ENCODE data around the gene KRTAP5-6. TPM values are rescaled to one million over a fixed set of nuclear protein-coding genes. Genes with fewer than 3 reads are reported as not detected.
A peak's percentile ranks its signal among the peaks of the same experiment; 100 is the strongest.

KRTAP5-6 gene
- polyA plus RNA-seq, 1 of the 3 experiments (the other 2 are of a cell fraction) = not detected

- H3K9ac ChIP-seq = no peak overlapping the region
- H3K4me2 ChIP-seq = no peak overlapping the region
- no peaks in the 10 kb centered on the region for H3K9me2 ChIP-seq
- no peaks in the 10 kb centered on the region for H4K20me1 ChIP-seq (ENCODE audit: insufficient read depth)
- H2AFZ ChIP-seq (ENCODE audit: low read depth) = no peak overlapping the region
- WGBS (ENCODE audit: low lambda C conversion rate) = 75% methylated on average over 14 of the region's 14 CpGs
- H3K4me3 ChIP-seq (ENCODE audit: low read depth in 2 of 2, low read length in 1 of 2) = no peak overlapping the region
- peaks cover 0 to 67% of the 10 kb centered on the region in 2 experiments; a peak in 1 of 4 replicates for H3K4me1 ChIP-seq (ENCODE audit: control insufficient read depth in 1 of 2, insufficient read depth in 2 of 2, low read depth in 1 of 2, low read length in 1 of 2)
- no peaks in the 10 kb centered on the region for H3K27me3 ChIP-seq (ENCODE audit: insufficient read depth)
- ChIA-PET CTCF (interaction anchor here (1.0 to 2.6 kb wide), 6 partner anchors 18 to 106 kb away, joined by 3 to 26 read pairs (median 4); partner anchors contain the start of gene CTSD), POLR2A (interaction anchor here (0.8 to 1.1 kb wide), 3 partner anchors 52 to 82 kb away, joined by 3 read pairs; no protein-coding TSS in a partner anchor)
- peak overlapping the region in 1 of 2 experiments; percentile 92; a peak in 2 of 4 replicates for H3K27ac ChIP-seq (ENCODE audit: low read depth in 2 of 2, low read length in 1 of 2)
- TF ChIP-seq EP300 (IDR thresholded peaks at IDR 0.05; ENCODE audit: borderline replicate concordance in 1 of 2, low read depth in 1 of 2, low read length in 1 of 2) (no peak), MXI1 (IDR thresholded peaks at IDR 0.05; ENCODE audit: low read depth, low read length) (no peak), FOXJ3 (CRISPR knock-in tag; IDR thresholded peaks at IDR 0.05) (no peak)
- no peak for DNase-seq
- H3K79me2 ChIP-seq (ENCODE audit: insufficient read depth) = no peaks in the 10 kb centered on the region
- no peaks in the 10 kb centered on the region for H3K36me3 ChIP-seq (replicated peaks in 1 of 2; ENCODE audit: control insufficient read depth in 1 of 2, insufficient read depth in 2 of 2, low read length in 1 of 2)
- no peaks in the 10 kb centered on the region for H3K9me3 ChIP-seq
- H3F3A ChIP-seq (replicated peaks; ENCODE audit: insufficient read depth) = peaks cover 7% of the 10 kb centered on the region
Observed at GRCh38 chr11:1745701-1746320, 48.8 kb downstream of the KRTAP5-6 start.

DNA sequence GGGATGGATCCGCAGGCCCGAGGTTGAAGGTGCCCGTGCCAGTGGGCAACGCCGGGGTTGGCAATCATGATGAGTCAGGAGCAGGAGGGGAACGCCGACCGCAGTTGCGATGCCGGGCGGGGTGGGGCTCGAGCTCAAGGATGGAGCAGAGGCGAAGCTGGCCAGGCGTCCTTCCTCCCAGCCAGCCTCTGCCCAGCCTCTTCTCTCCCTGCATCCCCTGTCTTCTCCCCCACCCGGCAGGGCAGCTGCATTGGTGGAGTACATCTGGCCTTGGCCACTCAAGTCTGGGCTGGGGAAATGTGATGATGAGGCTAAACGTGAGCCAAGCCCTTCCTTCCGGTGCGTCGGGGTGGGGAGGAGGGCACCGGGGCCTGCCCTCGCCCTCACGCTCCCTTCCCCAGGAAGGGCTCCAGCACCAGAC lies 49.5 kb downstream of the KRTAP5-6 start:
- H3K9ac ChIP-seq = no peak overlapping the region
- no peak for TF ChIP-seq USF1 (IDR thresholded peaks at IDR 0.05; ENCODE audit: borderline replicate concordance, low read depth)
- peaks cover 7% of the 10 kb centered on the region for H3F3A ChIP-seq (replicated peaks; ENCODE audit: insufficient read depth)
- peaks cover 0 to 74% of the 10 kb centered on the region in 2 experiments; a peak in 1 of 4 replicates for H3K4me1 ChIP-seq (ENCODE audit: control insufficient read depth in 1 of 2, insufficient read depth in 2 of 2, low read depth in 1 of 2, low read length in 1 of 2)
- no peak overlapping the region for H3K4me2 ChIP-seq
- H3K79me2 ChIP-seq (ENCODE audit: insufficient read depth) = no peaks in the 10 kb centered on the region
- no peaks in the 10 kb centered on the region for H4K20me1 ChIP-seq (ENCODE audit: insufficient read depth)
- no peaks in the 10 kb centered on the region for H3K36me3 ChIP-seq (replicated peaks in 1 of 2; ENCODE audit: control insufficient read depth in 1 of 2, insufficient read depth in 2 of 2, low read length in 1 of 2)
- no peaks in the 10 kb centered on the region for H3K9me3 ChIP-seq
- H3K4me3 ChIP-seq (ENCODE audit: low read depth in 2 of 2, low read length in 1 of 2) = no peak overlapping the region; a peak in 1 of 4 replicates
- peak; percentile 56 for DNase-seq
- no peak overlapping the region for H2AFZ ChIP-seq (ENCODE audit: low read depth)
- POLR2A ChIA-PET = interaction anchor here (1.1 kb wide), 1 partner anchor 52 kb away, joined by 3 read pairs; no protein-coding TSS in a partner anchor
- 89% methylated on average over 17 of the region's 22 CpGs for WGBS (ENCODE audit: low lambda C conversion rate)
- H3K27ac ChIP-seq (ENCODE audit: low read depth in 2 of 2, low read length in 1 of 2) = peak overlapping the region in 1 of 2 experiments; percentile 92; a peak in 2 of 4 replicates
- H3K27me3 ChIP-seq (ENCODE audit: insufficient read depth) = no peaks in the 10 kb centered on the region
- CTCF ChIA-PET = interaction anchor here (1.0 to 2.5 kb wide), 4 partner anchors 17 to 94 kb away, joined by 3 to 9 read pairs (median 4); partner anchors contain the start of gene CTSD
- no peaks in the 10 kb centered on the region for H3K9me2 ChIP-seq

GRCh38 chr11:1746956-1747752 lies 50.2 kb downstream of the KRTAP5-6 start:
- Histone ChIP-seq H2AFZ (ENCODE audit: low read depth) (no peak overlapping the region), H3K4me3 (ENCODE audit: low read depth in 2 of 2, low read length in 1 of 2) (no peak overlapping the region; a peak in 1 of 4 replicates), H3K27me3 (ENCODE audit: insufficient read depth) (no peaks in the 10 kb centered on the region), H3K9me2 (no peaks in the 10 kb centered on the region), H3K4me1 (ENCODE audit: control insufficient read depth in 1 of 2, insufficient read depth in 2 of 2, low read depth in 1 of 2, low read length in 1 of 2) (peaks cover 0 to 81% of the 10 kb centered on the region in 2 experiments; a peak in 1 of 4 replicates), H3F3A (replicated peaks; ENCODE audit: insufficient read depth) (peaks cover 7% of the 10 kb centered on the region), H3K4me2 (no peak overlapping the region), H3K79me2 (ENCODE audit: insufficient read depth) (no peaks in the 10 kb centered on the region), H3K36me3 (replicated peaks in 1 of 2; ENCODE audit: control insufficient read depth in 1 of 2, insufficient read depth in 2 of 2, low read length in 1 of 2) (no peaks in the 10 kb centered on the region), H3K9me3 (no peaks in the 10 kb centered on the region), H3K9ac (no peak overlapping the region), H4K20me1 (ENCODE audit: insufficient read depth) (no peaks in the 10 kb centered on the region), H3K27ac (ENCODE audit: low read depth in 2 of 2, low read length in 1 of 2) (peak overlapping the region in 1 of 2 experiments; percentile 92; a peak in 2 of 4 replicates)
- ChIA-PET CTCF (interaction anchor here (1.0 to 2.5 kb wide), 5 partner anchors 17 to 95 kb away, joined by 3 to 9 read pairs (median 4); partner anchors contain the start of gene CTSD), POLR2A (interaction anchor here (0.5 to 1.1 kb wide), 2 partner anchors 53 to 957 kb away, joined by 3 read pairs; partner anchors contain the start of gene CEND1)
- peak; percentile 36 for DNase-seq
- WGBS (ENCODE audit: low lambda C conversion rate) = 89% methylated on average over 10 of the region's 21 CpGs
- TF ChIP-seq, protein P1, sequence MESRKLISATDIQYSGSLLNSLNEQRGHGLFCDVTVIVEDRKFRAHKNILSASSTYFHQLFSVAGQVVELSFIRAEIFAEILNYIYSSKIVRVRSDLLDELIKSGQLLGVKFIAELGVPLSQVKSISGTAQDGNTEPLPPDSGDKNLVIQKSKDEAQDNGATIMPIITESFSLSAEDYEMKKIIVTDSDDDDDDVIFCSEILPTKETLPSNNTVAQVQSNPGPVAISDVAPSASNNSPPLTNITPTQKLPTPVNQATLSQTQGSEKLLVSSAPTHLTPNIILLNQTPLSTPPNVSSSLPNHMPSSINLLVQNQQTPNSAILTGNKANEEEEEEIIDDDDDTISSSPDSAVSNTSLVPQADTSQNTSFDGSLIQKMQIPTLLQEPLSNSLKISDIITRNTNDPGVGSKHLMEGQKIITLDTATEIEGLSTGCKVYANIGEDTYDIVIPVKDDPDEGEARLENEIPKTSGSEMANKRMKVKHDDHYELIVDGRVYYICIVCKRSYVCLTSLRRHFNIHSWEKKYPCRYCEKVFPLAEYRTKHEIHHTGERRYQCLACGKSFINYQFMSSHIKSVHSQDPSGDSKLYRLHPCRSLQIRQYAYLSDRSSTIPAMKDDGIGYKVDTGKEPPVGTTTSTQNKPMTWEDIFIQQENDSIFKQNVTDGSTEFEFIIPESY (IDR thresholded peaks at IDR 0.05; ENCODE audit: borderline replicate concordance, low read depth) = no peak
- no peak for TF ChIP-seq RXRA (IDR thresholded peaks at IDR 0.05; ENCODE audit: borderline replicate concordance, low read depth)
- no peak for TF ChIP-seq EZH2phosphoT487 (IDR thresholded peaks at IDR 0.05; ENCODE audit: borderline replicate concordance, low read depth)
- no peak for TF ChIP-seq IRF3 (IDR thresholded peaks at IDR 0.05; ENCODE audit: low read depth, low read length)
- TF ChIP-seq RFX5 (IDR thresholded peaks at IDR 0.05; ENCODE audit: low read length) = no peak
- no peak for TF ChIP-seq GABPA (IDR thresholded peaks at IDR 0.05; ENCODE audit: low read depth)
- TF ChIP-seq MEF2A (IDR thresholded peaks at IDR 0.05; ENCODE audit: borderline replicate concordance, low read depth) = no peak
- TF ChIP-seq ELF1 (IDR thresholded peaks at IDR 0.05) = no peak
- TF ChIP-seq TCF12 (IDR thresholded peaks at IDR 0.05) = no peak
- TF ChIP-seq EP300 (IDR thresholded peaks at IDR 0.05; ENCODE audit: borderline replicate concordance in 1 of 2, low read depth in 1 of 2, low read length in 1 of 2) = no peak
- TF ChIP-seq RAD21 (IDR thresholded peaks at IDR 0.05; ENCODE audit: low read length) = no peak
- no peak for TF ChIP-seq JUND (IDR thresholded peaks at IDR 0.05)
